ENCODE measurements around the gene COQ5.
"Not testable (repeated sequence)": the region's sequence is repeated elsewhere in the genome, so short reads cannot be mapped to it uniquely, and the experiment has no call there.

COQ5 gene, protein sequence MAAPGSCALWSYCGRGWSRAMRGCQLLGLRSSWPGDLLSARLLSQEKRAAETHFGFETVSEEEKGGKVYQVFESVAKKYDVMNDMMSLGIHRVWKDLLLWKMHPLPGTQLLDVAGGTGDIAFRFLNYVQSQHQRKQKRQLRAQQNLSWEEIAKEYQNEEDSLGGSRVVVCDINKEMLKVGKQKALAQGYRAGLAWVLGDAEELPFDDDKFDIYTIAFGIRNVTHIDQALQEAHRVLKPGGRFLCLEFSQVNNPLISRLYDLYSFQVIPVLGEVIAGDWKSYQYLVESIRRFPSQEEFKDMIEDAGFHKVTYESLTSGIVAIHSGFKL

GRCh38 chr12:120528861-120529525, at the start of gene COQ5:
TSS of gene COQ5 (minus strand) at chr12:120529158. CDS start at chr12:120529141, 17 bp downstream.
- peak; percentile 64 for DNase-seq (ENCODE audit: low read depth)

GRCh38 chr12:120574106-120574505, 45.1 kb upstream of the COQ5 start:
- DNase-seq (ENCODE audit: low read depth): no peak

DNA sequence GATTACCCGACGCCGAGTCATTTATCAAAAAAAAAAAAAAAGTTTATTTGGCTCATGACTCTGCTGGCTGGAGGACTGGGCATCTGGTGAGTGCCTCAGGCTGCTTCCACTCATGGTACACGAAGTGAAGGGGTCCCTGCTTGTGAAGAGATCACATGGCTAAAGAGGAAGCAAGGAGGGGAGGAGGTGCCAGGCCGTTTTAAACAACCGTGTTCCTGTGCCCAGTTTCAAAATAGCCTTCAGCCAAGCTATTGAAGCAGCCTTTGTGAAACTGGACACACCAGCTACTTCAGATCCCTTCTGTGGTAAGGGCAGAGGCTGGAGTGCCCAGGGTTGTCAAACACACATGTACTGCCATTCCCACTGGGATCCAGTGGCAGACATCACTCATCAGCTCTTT, 44.6 kb upstream of the COQ5 start:
- no peak for DNase-seq (ENCODE audit: low read depth)

GRCh38 chr12:120571299-120571698, 42.3 kb upstream of the COQ5 start:
- DNase-seq (ENCODE audit: low read depth): no peak

- DNase-seq (ENCODE audit: low read depth): no peak
Observed at GRCh38 chr12:120563495-120563894, 34.5 kb upstream of the COQ5 start.

- no peak for DNase-seq (ENCODE audit: low read depth)
Observed at GRCh38 chr12:120562906-120563305, 33.9 kb upstream of the COQ5 start.

GRCh38 chr12:120557589-120557988, 28.6 kb upstream of the COQ5 start:
- DNase-seq (ENCODE audit: low read depth): no peak

DNA sequence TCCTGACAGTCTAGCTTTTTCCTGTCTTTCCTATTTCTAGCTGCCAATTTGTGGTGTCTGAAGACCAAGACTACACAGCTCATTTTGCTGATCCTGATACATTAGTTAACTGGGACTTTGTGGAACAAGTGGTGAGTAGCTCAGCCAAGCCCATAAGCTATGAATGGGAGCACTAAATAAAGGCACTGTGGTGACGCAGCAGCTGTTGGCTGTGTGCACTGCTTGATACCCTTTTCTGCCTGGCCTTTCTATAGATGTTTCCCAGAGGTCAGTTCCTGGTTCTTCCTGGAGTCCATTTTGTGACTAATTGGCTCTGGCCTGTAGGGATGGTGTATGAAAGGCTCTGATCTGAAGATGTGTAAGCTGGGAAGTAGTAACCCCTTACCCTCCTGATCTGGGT, 25.7 kb upstream of the COQ5 start:
- DNase-seq (ENCODE audit: low read depth): no peak

DNA sequence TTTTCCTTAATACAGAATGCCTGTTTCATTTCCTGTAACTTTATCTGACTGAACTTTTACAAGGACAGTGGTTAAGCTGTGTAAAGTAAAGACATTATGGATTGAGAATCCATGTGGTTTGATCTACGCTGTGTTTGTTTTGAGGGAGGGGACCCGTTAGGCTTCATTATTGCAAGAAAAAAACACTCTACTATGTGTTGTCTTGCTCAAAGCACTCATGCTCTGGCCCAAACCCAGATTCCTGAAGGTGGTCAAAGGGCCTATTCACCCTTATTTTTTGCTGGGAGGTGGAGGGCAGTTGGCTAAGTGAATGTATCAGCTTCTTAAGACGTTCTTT, 17.1 kb upstream of the COQ5 start:
- no peak for DNase-seq (ENCODE audit: low read depth)

GRCh38 chr12:120544691-120545090, 15.7 kb upstream of the COQ5 start:
- no peak for DNase-seq (ENCODE audit: low read depth)

DNA sequence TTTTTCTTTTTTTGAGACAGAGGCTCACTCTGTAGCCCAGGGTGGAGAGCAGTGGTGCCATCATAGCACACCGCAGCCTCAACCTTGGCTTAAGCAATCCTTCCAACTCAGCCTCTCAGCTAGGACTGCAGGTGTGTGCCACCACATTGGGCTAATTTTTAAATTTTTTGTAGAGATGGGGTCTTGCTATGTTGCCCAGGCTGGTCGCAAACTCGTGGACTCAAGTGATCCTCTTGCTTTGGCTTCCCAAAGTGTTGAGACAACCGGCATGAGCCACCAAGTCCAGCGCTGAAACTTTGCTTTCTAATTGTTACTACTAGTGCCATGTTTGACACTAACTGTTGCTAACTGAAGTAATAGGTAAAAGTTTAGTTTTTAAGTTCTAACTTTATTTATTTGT, 13.2 kb upstream of the COQ5 start:
- no peak for DNase-seq (ENCODE audit: low read depth)

DNA sequence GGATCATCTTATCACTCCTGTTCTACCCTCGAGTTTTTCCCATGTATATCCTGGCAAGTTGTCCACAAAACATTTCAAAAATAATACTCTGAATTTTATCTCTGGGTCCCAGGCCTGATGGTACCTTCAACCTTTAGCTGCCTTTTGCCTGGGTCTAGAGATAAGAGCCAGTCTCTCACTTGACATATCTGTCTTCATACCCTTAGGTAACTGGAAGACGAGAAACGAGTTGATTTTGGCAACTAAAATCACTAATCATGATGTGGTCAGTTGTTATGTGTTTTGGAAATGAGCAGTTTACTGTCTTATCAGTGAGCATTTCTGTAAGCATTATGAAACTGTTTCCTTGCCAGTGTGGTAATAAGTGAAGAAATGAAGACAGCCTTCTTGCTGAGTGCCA, 11.5 kb upstream of the COQ5 start:
- no peak for DNase-seq (ENCODE audit: low read depth)

- DNase-seq (ENCODE audit: low read depth): no peak
Observed at GRCh38 chr12:120539303-120539702, 10.3 kb upstream of the COQ5 start.

DNA sequence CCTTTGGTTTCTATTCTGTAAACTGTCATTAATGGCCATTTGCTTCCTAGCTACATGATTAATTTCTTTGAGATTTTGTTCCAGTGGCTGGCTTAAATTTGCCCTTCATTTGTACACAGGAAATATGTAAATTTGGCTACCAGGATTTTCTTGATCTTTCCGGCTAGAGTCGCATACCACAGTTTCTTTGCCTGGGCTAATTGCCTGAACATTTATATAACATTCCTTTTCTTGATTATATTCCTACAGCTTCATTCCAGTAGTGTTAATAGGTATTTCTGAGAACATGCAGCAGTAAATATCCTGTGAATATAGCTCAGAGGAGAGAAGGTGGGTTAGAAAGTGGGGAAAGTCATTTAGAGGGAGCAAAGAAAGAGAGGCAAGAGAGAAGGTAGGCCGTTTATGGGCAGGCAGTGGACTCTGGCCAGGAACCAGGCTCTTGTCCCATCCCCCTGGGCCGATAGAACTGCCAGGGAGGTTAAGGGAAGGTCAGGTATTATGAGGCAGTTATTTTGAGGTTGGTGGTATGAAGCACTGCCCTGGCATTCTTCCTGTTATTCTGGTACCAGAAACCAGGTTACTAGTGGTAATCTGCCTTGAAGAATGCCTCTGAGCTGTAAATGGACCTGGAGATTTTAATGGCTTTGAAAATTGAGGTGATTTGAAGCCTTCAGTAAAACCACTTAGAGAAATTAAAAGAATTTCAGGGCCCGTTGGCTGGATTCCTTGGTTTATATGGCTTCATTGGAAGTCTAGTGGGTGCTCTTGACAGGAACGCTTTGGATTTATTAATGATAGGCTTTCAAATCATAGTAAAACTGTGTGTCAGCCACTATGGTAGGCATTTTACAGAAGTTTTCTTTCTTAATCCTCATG, 9.6 kb upstream of the COQ5 start:
- no peak for DNase-seq (ENCODE audit: low read depth)

- no peak for DNase-seq (ENCODE audit: low read depth)
Observed at GRCh38 chr12:120537856-120538220, 8.9 kb upstream of the COQ5 start.

DNA sequence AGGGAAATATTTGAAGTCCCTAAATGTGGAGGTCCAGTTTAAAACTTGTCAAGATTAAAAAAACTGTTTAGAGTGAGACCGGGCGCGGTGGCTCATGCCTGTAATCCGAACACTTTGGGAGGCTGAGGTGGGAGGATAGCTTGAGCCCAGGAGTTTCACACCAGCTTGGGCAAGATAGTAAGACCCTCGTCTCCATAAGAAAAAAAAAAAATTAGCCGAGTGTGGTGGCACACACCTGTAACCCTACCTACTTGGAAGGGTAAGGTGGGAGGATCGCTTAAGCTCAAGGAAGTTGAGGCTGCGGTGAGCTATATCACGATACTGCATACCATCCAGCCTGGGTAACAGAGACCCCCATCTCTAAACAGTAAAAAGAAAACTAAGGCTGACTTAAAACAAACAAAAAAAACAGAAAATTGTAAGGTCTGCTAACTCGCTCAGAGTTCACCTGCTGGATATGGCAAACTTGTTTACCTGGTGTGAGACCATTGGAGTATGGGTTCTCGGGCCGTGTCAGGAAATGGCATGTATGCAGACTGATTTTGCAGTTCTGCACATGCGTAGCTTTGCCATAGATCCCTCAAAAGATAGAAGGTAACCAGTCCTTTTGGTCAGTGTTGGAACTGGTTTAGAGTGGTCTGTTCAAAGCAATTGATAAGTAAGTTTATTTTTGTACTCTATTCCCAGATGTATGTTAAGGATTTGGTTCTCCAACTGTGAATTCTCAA, 7.3 kb upstream of the COQ5 start:
- no peak for DNase-seq (ENCODE audit: low read depth)

- DNase-seq (ENCODE audit: low read depth): peak; percentile 10
Observed at GRCh38 chr12:120534703-120535655, 6.0 kb upstream of the COQ5 start.

DNA sequence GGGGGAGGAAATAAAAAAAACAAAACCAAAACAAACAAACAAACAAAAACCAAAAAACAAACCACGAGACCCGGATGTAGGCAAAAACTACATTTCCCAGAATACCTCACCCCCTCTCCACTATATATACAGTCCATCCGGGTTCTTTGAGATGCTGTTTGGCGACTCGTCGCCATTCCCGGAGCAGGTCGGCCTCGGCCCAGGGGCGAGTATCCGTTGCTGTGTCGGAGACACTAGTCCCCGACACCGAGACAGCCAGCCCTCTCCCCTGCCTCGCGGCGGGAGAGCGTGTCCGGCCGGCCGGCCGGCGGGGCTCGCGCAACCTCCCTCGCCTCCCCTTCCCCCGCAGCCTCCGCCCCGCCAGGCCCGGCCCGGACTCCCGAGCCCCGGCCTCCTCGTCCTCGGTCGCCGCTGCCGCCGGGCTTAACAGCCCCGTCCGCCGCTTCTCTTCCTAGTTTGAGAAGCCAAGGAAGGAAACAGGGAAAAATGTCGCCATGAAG, 5.3 kb upstream of the COQ5 start, which contains the start of gene RNF10:
TSS of gene RNF10 (plus strand) at position 154 of the 500 bp plus-strand sequence. CDS start 456 bp downstream, outside the sequence.
- DNase-seq (ENCODE audit: low read depth): peak; percentile 32

DNA sequence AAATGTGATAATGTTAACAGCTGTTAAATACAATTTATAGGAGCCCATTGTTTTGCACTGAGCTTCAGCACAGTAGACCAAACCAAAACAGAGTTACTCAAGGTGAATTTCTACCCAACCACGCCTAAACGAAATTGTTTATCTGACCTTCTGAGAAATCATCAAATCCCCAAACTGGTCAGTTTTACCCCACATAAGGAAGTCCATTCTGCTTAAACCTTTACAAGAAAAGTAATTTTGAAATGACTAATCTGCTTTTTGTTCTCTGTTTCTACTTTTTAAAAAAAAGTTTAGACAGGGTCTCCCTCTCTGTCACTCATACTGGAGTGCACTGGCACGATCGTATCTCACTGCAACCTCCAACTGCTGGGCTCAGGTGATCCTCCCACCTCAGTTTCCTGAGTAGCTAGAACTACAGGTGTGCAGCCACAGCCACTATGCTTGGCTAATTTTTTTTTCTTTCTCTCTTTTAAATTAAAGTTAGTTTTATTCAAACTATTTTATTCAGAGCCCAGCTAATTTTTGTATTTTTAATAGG, 3.8 kb upstream of the COQ5 start:
- DNase-seq (ENCODE audit: low read depth): no peak

DNA sequence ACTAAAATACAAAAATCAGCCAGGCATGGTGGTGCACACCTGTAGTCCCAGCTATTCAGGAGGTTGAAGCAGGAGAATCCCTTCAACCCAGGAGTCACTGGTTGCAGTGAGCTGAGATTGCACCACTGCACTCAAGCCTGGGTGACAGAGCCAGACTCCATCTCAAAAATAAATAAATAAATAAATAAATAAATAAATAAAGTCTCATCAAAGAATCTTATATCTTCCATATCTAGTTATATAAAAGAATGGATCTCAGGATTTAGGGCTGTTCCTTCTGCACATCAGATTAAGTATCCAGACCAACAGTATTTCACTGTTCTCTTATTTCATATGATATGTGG, 1.4 kb upstream of the COQ5 start:
- not testable (repeated sequence) for DNase-seq (ENCODE audit: low read depth)

Data from stimulated activated CD8-positive, alpha-beta memory T cell treated with anti-CD3 and anti-CD28 coated beads, Interleukin-15, amount 100 ng/mL, for 24 hours (primary cell).